HCT116 (cell line): ENCODE results near the gene PCNT. TPM values are rescaled to one million over a fixed set of nuclear protein-coding genes. Genes with fewer than 3 reads are reported as not detected.

Experiments used
- ATAC-seq: fragments of 200-7000 bp; cut with Tn5 transposase; 2 replicates; pipeline ENCODE4 v1.9.1; 2020; ENCODE audit warnings: mild to moderate bottlenecking, moderate library complexity
- BruUV-seq: library from RNA; stranded (reverse); fragments of 400-500 nt; replicated peaks from 2 replicates; lab custom pipeline; 2021; lab: Mats Ljungman, UMichigan
- CTCF ChIA-PET: fragments of 300-600 bp; sonication (Branson Sonifier 250); formaldehyde crosslinking; loops from one replicate; lab custom pipeline; 2021; ENCODE audit warnings: antibody characterized with exemption; lab: Charles Lee
- POLR2A ChIA-PET: fragments of 300-600, 350-600 bp; sonication (Branson Sonifier 250); formaldehyde crosslinking; loops from one replicate; lab custom pipeline; 2021; ENCODE audit warnings: antibody characterized with exemption; lab: Charles Lee
- RAD21 ChIA-PET, 2 experiments: fragments of 300-600 bp; sonication (Branson Sonifier 250); formaldehyde crosslinking; loops; one replicate each; lab custom pipeline; 2023; ENCODE audit warnings: low total read pairs in 2 of 2; ENCODE audit not compliant: uncharacterized antibody in 2 of 2, unreplicated experiment in 2 of 2, low non-redundant PET in 1 of 2; lab: Charles Lee
- DNase-seq: peaks from one replicate; pipeline ENCODE4 v3.0.0-alpha.2; 2010; ENCODE audit warnings: low read depth, low spot score
- H2AFZ ChIP-seq: fragments of 200-600 bp; shearing (Covaris generic), sonication (generic); 2 replicates; pipeline ENCODE4 v1.6.1; 2017; ENCODE audit warnings: low read depth, mixed run types, mixed read lengths, antibody characterized with exemption, low read length; ENCODE audit not compliant: poor library complexity, severe bottlenecking
- H3K27ac ChIP-seq: 2 replicates; pipeline ENCODE4 v1.5.1; 2012; ENCODE audit warnings: low read depth, low read length
- H3K27me3 ChIP-seq: fragments of 200-600 bp; sonication (generic); 2 replicates; pipeline ENCODE4 v1.6.1; 2016; ENCODE audit warnings: mixed run types, low read length, mixed read lengths; ENCODE audit not compliant: insufficient read depth
- H3K36me3 ChIP-seq, 2 experiments: fragments of 200-500 bp in 1 of 2; fragments of 200-600 bp in 1 of 2; sonication (Bioruptor generic) in 1 of 2; sonication (generic) in 1 of 2; 2 replicates each; pipeline versions ENCODE4 v1.5.1 to v1.6.1; 2014 to 2016; ENCODE audit warnings: low read length in 2 of 2, inconsistent platforms in 1 of 2, mixed read lengths in 1 of 2, mixed run types in 1 of 2; ENCODE audit not compliant: insufficient read depth in 2 of 2, control insufficient read depth in 1 of 2
- H3K4me1 ChIP-seq, 2 experiments: fragments of 200-600 bp in 1 of 2; sonication (generic) in 1 of 2; 2 replicates each; pipeline versions ENCODE4 v1.5.1 to v1.6.1; 2012 to 2017; ENCODE audit warnings: low read length in 2 of 2, inconsistent platforms in 1 of 2, mild to moderate bottlenecking in 1 of 2, mixed read lengths in 1 of 2, mixed run types in 1 of 2, moderate library complexity in 1 of 2; ENCODE audit not compliant: insufficient read depth in 2 of 2, control insufficient read depth in 1 of 2
- H3K4me2 ChIP-seq: fragments of 200-600 bp; sonication (generic); 2 replicates; pipeline ENCODE4 v1.6.1; 2017; ENCODE audit warnings: mixed run types, low read length, mixed read lengths
- H3K4me3 ChIP-seq, 2 experiments: fragments of 200-600 bp in 1 of 2; sonication (generic) in 1 of 2; replicated peaks in 1 of 2; 2 replicates each; pipeline ENCODE4 v1.5.1; 2011 to 2016; ENCODE audit warnings: low read length in 2 of 2, control low read depth in 1 of 2, low read depth in 1 of 2, mild to moderate bottlenecking in 1 of 2, mixed read lengths in 1 of 2, mixed run types in 1 of 2
- H3K79me2 ChIP-seq: fragments of 200-600 bp; sonication (generic); 2 replicates; pipeline ENCODE4 v1.6.1; 2017; ENCODE audit warnings: mild to moderate bottlenecking, mixed run types, low read length, moderate library complexity, mixed read lengths; ENCODE audit not compliant: insufficient read depth
- H3K9ac ChIP-seq: fragments of 200-600 bp; sonication (generic); 2 replicates; pipeline ENCODE4 v1.6.1; 2016; ENCODE audit warnings: low read length, mixed read lengths
- H3K9me2 ChIP-seq: fragments of 200-600 bp; sonication (generic), shearing (Covaris generic); 2 replicates; pipeline ENCODE4 v1.6.1; 2017; ENCODE audit warnings: mixed run types, mild to moderate bottlenecking, moderate library complexity; ENCODE audit not compliant: insufficient read depth
- H3K9me3 ChIP-seq, 2 experiments: fragments of 200-500 bp in 1 of 2; fragments of 200-600 bp in 1 of 2; sonication (Bioruptor generic) in 1 of 2; sonication (generic) in 1 of 2; 2 replicates each; pipeline ENCODE4 v1.6.1; 2014 to 2017; ENCODE audit warnings: low read length in 2 of 2, mixed read lengths in 2 of 2, inconsistent platforms in 1 of 2, low read depth in 1 of 2, mild to moderate bottlenecking in 1 of 2, mixed run types in 1 of 2, moderate library complexity in 1 of 2; ENCODE audit not compliant: control insufficient read depth in 1 of 2, insufficient read depth in 1 of 2
- H4K20me1 ChIP-seq: fragments of 200-600 bp; sonication (generic), shearing (Covaris generic); 2 replicates; pipeline ENCODE4 v1.6.1; 2017; ENCODE audit warnings: mixed run types, mild to moderate bottlenecking, moderate library complexity; ENCODE audit not compliant: insufficient read depth
- ATF3 ChIP-seq: IDR thresholded peaks from 2 replicates; pipeline ENCODE4 v1.6.1; 2012
- CBX3 ChIP-seq: IDR thresholded peaks from 2 replicates; pipeline ENCODE4 v1.6.1; 2012; ENCODE audit warnings: low read depth
- CEBPB ChIP-seq: IDR thresholded peaks from 2 replicates; pipeline ENCODE4 v1.6.1; 2012; ENCODE audit warnings: low read depth
- EGR1 ChIP-seq: IDR thresholded peaks from 2 replicates; pipeline ENCODE4 v1.6.1; 2012; ENCODE audit warnings: low read depth
- ELF1 ChIP-seq: IDR thresholded peaks from 2 replicates; pipeline ENCODE4 v1.6.1; 2012; ENCODE audit warnings: low read depth, borderline replicate concordance
- EZH2 ChIP-seq: fragments of 200-600 bp; sonication (generic); IDR thresholded peaks from 2 replicates; pipeline ENCODE4 v1.6.1; 2017; ENCODE audit warnings: antibody characterized with exemption, mixed run types
- EZH2phosphoT487 ChIP-seq: fragments of 200-600 bp; IDR thresholded peaks from 2 replicates; pipeline ENCODE4 v1.6.1; 2018; ENCODE audit warnings: antibody characterized with exemption, borderline replicate concordance
- FOSL1 ChIP-seq: IDR thresholded peaks from 2 replicates; pipeline ENCODE4 v1.6.1; 2012; ENCODE audit warnings: low read depth
- JUND ChIP-seq: IDR thresholded peaks from 2 replicates; pipeline ENCODE4 v1.6.1; 2012
- MAX ChIP-seq: IDR thresholded peaks from 2 replicates; pipeline ENCODE4 v1.6.1; 2012
- POLR2A ChIP-seq: IDR thresholded peaks from 2 replicates; pipeline ENCODE4 v1.7.0; 2011; ENCODE audit warnings: borderline replicate concordance; ENCODE audit not compliant: insufficient read depth, insufficient read length; ENCODE audit errors: extremely low read depth
- RAD21 ChIP-seq: IDR thresholded peaks from 2 replicates; pipeline ENCODE4 v1.6.1; 2012; ENCODE audit warnings: low read depth, mild to moderate bottlenecking
- SIN3A ChIP-seq: IDR thresholded peaks from 2 replicates; pipeline ENCODE4 v1.6.1; 2012; ENCODE audit warnings: low read depth
- SP1 ChIP-seq: IDR thresholded peaks from 2 replicates; pipeline ENCODE4 v1.6.1; 2012; ENCODE audit warnings: low read depth
- ZNF274 ChIP-seq: fragments of 200-500 bp; sonication (Bioruptor generic); IDR thresholded peaks from 2 replicates; pipeline ENCODE4 v1.6.1; 2014; ENCODE audit warnings: mild to moderate bottlenecking, low read depth, low read length, inconsistent platforms
- intact Hi-C: fragments of 100-400 bp; cut with micrococcal nuclease; formaldehyde crosslinking; loops from 2 replicates; pipeline ENCODE4 v1.10.0; 2022
- total RNA-seq: library from RNA; stranded (reverse); gene quantifications from one replicate; pipeline ENCODE4 v1.2.1, GENCODE V29; 2021; ENCODE audit not compliant: unreplicated experiment
- TF ChIP-seq, protein P1 (sequence below), 3 experiments: fragments of 200-600 bp in 1 of 3; sonication (generic) in 1 of 3; IDR thresholded peaks in 2 of 3; conservative IDR thresholded peaks in 1 of 3; 2 replicates each; pipeline ENCODE4 v1.5.1; 2012 to 2017; ENCODE audit warnings: low read depth in 2 of 3, low read length in 2 of 3, antibody characterized with exemption in 1 of 3, borderline replicate concordance in 1 of 3, control low read depth in 1 of 3, mild to moderate bottlenecking in 1 of 3, mixed read lengths in 1 of 3, mixed run types in 1 of 3, moderate library complexity in 1 of 3; ENCODE audit not compliant: insufficient read depth in 1 of 3
- TF ChIP-seq, protein P2 (sequence below): IDR thresholded peaks from 2 replicates; pipeline ENCODE4 v1.6.1; 2011; ENCODE audit warnings: mild to moderate bottlenecking, low read length, moderate library complexity; ENCODE audit not compliant: insufficient replicate concordance; ENCODE audit errors: extremely low read depth

The PCNT gene
- total RNA-seq, 1 experiment from 2014 or later = 43.6 TPM

DNA sequence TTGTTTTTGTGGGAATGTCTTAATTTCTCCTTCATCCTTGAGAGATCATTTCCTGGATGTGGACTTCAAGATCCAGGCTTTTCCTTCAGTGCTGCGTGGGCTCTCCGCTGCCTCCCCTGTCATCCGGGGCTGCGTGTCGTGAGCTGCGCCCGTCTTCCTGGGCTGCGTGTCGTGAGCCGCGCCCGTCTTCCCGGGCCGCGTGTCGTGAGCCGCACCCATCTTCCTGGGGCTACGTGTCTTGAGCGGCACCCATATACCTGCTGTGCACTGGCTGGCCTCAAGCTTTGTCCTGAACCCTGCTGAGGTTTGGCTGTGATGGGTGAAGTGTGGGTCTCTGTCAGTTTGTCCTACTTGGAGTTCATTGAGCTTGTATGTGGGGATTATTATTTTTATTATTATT, 55.1 kb downstream of the PCNT start (continued):
- TF ChIP-seq SP1 = no peak
- TF ChIP-seq, protein P1, sequence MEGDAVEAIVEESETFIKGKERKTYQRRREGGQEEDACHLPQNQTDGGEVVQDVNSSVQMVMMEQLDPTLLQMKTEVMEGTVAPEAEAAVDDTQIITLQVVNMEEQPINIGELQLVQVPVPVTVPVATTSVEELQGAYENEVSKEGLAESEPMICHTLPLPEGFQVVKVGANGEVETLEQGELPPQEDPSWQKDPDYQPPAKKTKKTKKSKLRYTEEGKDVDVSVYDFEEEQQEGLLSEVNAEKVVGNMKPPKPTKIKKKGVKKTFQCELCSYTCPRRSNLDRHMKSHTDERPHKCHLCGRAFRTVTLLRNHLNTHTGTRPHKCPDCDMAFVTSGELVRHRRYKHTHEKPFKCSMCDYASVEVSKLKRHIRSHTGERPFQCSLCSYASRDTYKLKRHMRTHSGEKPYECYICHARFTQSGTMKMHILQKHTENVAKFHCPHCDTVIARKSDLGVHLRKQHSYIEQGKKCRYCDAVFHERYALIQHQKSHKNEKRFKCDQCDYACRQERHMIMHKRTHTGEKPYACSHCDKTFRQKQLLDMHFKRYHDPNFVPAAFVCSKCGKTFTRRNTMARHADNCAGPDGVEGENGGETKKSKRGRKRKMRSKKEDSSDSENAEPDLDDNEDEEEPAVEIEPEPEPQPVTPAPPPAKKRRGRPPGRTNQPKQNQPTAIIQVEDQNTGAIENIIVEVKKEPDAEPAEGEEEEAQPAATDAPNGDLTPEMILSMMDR (IDR thresholded peaks at IDR 0.05 in 2 of 3, conservative IDR thresholded peaks at IDR 0.05 in 1 of 3; ENCODE audit: borderline replicate concordance in 1 of 3, insufficient read depth in 1 of 3, low read depth in 2 of 3, low read length in 2 of 3) = no peak
- no peak for TF ChIP-seq POLR2A
- TF ChIP-seq ZNF274 = no peak
- no peak for TF ChIP-seq SIN3A
- no peak for TF ChIP-seq CBX3
- TF ChIP-seq JUND = no peak
- no peak for TF ChIP-seq MAX
- TF ChIP-seq EZH2 = no peak
- TF ChIP-seq EGR1 = no peak
- no peak for TF ChIP-seq ATF3
- no peak for TF ChIP-seq ELF1
- no peak for TF ChIP-seq CEBPB
- TF ChIP-seq EZH2phosphoT487 = no peak

GRCh38 chr21:46379691-46380090, 55.7 kb downstream of the PCNT start:
- Histone ChIP-seq H3K4me2 (no peak overlapping the region), H3K79me2 (peaks cover 73% of the 10 kb centered on the region), H3K9ac (no peak overlapping the region), H3K27ac (no peak overlapping the region), H2AFZ (no peak overlapping the region), H3K4me1 (no peaks in the 10 kb centered on the region), H4K20me1 (no peaks in the 10 kb centered on the region), H3K9me3 (peaks cover 0 to 4% of the 10 kb centered on the region in 2 experiments; a peak in 2 of 4 replicates), H3K27me3 (no peaks in the 10 kb centered on the region), H3K36me3 (peaks cover 3 to 10% of the 10 kb centered on the region in 2 experiments; a peak in 1 of 4 replicates), H3K9me2 (no peaks in the 10 kb centered on the region), H3K4me3 (no peak overlapping the region)
- ChIA-PET CTCF (no interaction called here), RAD21 (no interaction called here), POLR2A (no interaction called here)
- no peak for ATAC-seq
- BruUV-seq = no TSS peak
- intact Hi-C loops = no loop called here
- no peak for DNase-seq
- TF ChIP-seq RAD21 (no peak), FOSL1 (no peak), ELF1 (no peak), EGR1 (no peak), MAX (no peak)
- TF ChIP-seq, protein P1 (IDR thresholded peaks at IDR 0.05 in 2 of 3, conservative IDR thresholded peaks at IDR 0.05 in 1 of 3; ENCODE audit: borderline replicate concordance in 1 of 3, insufficient read depth in 1 of 3, low read depth in 2 of 3, low read length in 2 of 3) = no peak
- TF ChIP-seq, protein P2, sequence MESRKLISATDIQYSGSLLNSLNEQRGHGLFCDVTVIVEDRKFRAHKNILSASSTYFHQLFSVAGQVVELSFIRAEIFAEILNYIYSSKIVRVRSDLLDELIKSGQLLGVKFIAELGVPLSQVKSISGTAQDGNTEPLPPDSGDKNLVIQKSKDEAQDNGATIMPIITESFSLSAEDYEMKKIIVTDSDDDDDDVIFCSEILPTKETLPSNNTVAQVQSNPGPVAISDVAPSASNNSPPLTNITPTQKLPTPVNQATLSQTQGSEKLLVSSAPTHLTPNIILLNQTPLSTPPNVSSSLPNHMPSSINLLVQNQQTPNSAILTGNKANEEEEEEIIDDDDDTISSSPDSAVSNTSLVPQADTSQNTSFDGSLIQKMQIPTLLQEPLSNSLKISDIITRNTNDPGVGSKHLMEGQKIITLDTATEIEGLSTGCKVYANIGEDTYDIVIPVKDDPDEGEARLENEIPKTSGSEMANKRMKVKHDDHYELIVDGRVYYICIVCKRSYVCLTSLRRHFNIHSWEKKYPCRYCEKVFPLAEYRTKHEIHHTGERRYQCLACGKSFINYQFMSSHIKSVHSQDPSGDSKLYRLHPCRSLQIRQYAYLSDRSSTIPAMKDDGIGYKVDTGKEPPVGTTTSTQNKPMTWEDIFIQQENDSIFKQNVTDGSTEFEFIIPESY = no peak
- TF ChIP-seq, all 23 proteins: peak for 0
